ENCODE data around the gene KRTAP9-1. TPM values are rescaled to one million over a fixed set of nuclear protein-coding genes. Genes with fewer than 3 reads are reported as not detected.

The KRTAP9-1 gene
- total RNA-seq, 1 experiment from 2014 or later, result not detected

Other genes with a start within 250 kb of the KRTAP9-1 start
- gene KRT39, start 222.9 kb upstream of the KRTAP9-1 start, total RNA-seq (2022), result not detected in 2 replicates
- not detected in 2 replicates for gene KRT40, start 205.6 kb upstream of the KRTAP9-1 start, total RNA-seq (2022)
- gene KRTAP3-3, start 195.7 kb upstream of the KRTAP9-1 start, total RNA-seq (2022), result not detected in 2 replicates
- not detected in 2 replicates for gene KRTAP3-2, start 190.0 kb upstream of the KRTAP9-1 start, total RNA-seq (2022)
- 7.4 and 7.9 TPM in 2 replicates for gene KRTAP3-1, start 180.8 kb upstream of the KRTAP9-1 start, total RNA-seq (2022)
- gene KRTAP1-5, start 162.7 kb upstream of the KRTAP9-1 start, total RNA-seq (2022), result not detected in 2 replicates
- not detected in 2 replicates for gene KRTAP1-4, start 159.7 kb upstream of the KRTAP9-1 start, total RNA-seq (2022)
- not detected in 2 replicates for gene KRTAP1-3, start 155.0 kb upstream of the KRTAP9-1 start, total RNA-seq (2022)
- not detected in 2 replicates for gene KRTAP1-1, start 148.4 kb upstream of the KRTAP9-1 start, total RNA-seq (2022)
- not detected in 2 replicates for gene KRTAP2-1, start 142.6 kb upstream of the KRTAP9-1 start, total RNA-seq (2022)
- gene KRTAP2-2, start 134.7 kb upstream of the KRTAP9-1 start, total RNA-seq (2022), result not detected in 2 replicates
- gene KRTAP2-3, start 129.8 kb upstream of the KRTAP9-1 start, total RNA-seq (2022), result 3.7 and 4.9 TPM in 2 replicates
- not detected in 2 replicates for gene KRTAP2-4, start 124.0 kb upstream of the KRTAP9-1 start, total RNA-seq (2022)
- gene KRTAP4-7, start 105.7 kb upstream of the KRTAP9-1 start, total RNA-seq (2022), result not detected in 2 replicates
- gene KRTAP4-8, start 91.7 kb upstream of the KRTAP9-1 start, total RNA-seq (2022), result not detected in 2 replicates
- gene KRTAP4-16, start 87.7 kb upstream of the KRTAP9-1 start, total RNA-seq (2022), result not detected in 2 replicates
- gene KRTAP4-9, start 84.5 kb upstream of the KRTAP9-1 start, total RNA-seq (2022), result not detected in 2 replicates
- gene KRTAP4-11, start 71.5 kb upstream of the KRTAP9-1 start, total RNA-seq (2022), result not detected in 2 replicates
- gene KRTAP4-12, start 65.7 kb upstream of the KRTAP9-1 start, total RNA-seq (2022), result not detected in 2 replicates
- not detected in 2 replicates for gene KRTAP4-6, start 49.3 kb upstream of the KRTAP9-1 start, total RNA-seq (2022)
- gene KRTAP4-5, start 40.1 kb upstream of the KRTAP9-1 start, total RNA-seq (2022), result not detected in 2 replicates
- gene KRTAP4-4, start 29.1 kb upstream of the KRTAP9-1 start, total RNA-seq (2022), result not detected in 2 replicates
- not detected in 2 replicates for gene KRTAP4-3, start 21.7 kb upstream of the KRTAP9-1 start, total RNA-seq (2022)
- gene KRTAP4-2, start 11.7 kb upstream of the KRTAP9-1 start, total RNA-seq (2022), result not detected in 2 replicates
- 0.49 TPM in 1 of 2 replicates, not detected in the other for gene KRTAP4-1, start 5.0 kb upstream of the KRTAP9-1 start, total RNA-seq (2022)
- gene KRTAP9-2, start 36.8 kb downstream of the KRTAP9-1 start, total RNA-seq (2022), result not detected in 2 replicates
- not detected in 2 replicates for gene KRTAP9-3, start 42.6 kb downstream of the KRTAP9-1 start, total RNA-seq (2022)
- gene KRTAP9-8, start 48.1 kb downstream of the KRTAP9-1 start, total RNA-seq (2022), result not detected in 2 replicates
- not detected in 2 replicates for gene KRTAP9-4, start 59.8 kb downstream of the KRTAP9-1 start, total RNA-seq (2022)
- gene KRTAP9-9, start 65.5 kb downstream of the KRTAP9-1 start, total RNA-seq (2022), result not detected in 2 replicates
- gene KRTAP9-6, start 75.5 kb downstream of the KRTAP9-1 start, total RNA-seq (2022), result not detected in 2 replicates
- not detected in 2 replicates for gene KRTAP9-7, start 85.8 kb downstream of the KRTAP9-1 start, total RNA-seq (2022)
- not detected in 2 replicates for gene KRTAP29-1, start 113.0 kb downstream of the KRTAP9-1 start, total RNA-seq (2022)
- not detected in 2 replicates for gene KRTAP16-1, start 119.4 kb downstream of the KRTAP9-1 start, total RNA-seq (2022)
- not detected in 2 replicates for gene KRTAP17-1, start 125.8 kb downstream of the KRTAP9-1 start, total RNA-seq (2022)
- gene KRT33A, start 160.9 kb downstream of the KRTAP9-1 start, total RNA-seq (2022), result not detected in 2 replicates
- gene KRT33B, start 179.9 kb downstream of the KRTAP9-1 start, total RNA-seq (2022), result not detected in 2 replicates
- not detected in 2 replicates for gene KRT34, start 192.4 kb downstream of the KRTAP9-1 start, total RNA-seq (2022)
- not detected in 2 replicates for gene KRT31, start 207.7 kb downstream of the KRTAP9-1 start, total RNA-seq (2022)
- gene KRT37, start 234.7 kb downstream of the KRTAP9-1 start, total RNA-seq (2022), result not detected in 2 replicates